Stomach (tissue), 19 donors: ENCODE measurements around the gene FUT2. TPM values are rescaled to one million over a fixed set of nuclear protein-coding genes. Genes with fewer than 3 reads are reported as not detected.

Source experiments
- DNase-seq, 2 donors: peaks; one replicate each; pipeline versions ENCODE4 v3.0.0 to v3.0.0-alpha.2; 2013 to 2019
- H3K27ac ChIP-seq, 5 donors: fragments of 200-600 bp in 4 of 5; sonication (generic) in 4 of 5; one replicate each; pipeline ENCODE4 v1.5.1; 2013 to 2019; ENCODE audit warnings: mild to moderate bottlenecking in 1 of 5, moderate library complexity in 1 of 5
- H3K27me3 ChIP-seq, 3 donors: fragments of 200-600 bp; sonication (generic); one replicate each; pipeline ENCODE4 v1.5.1; 2017 to 2019; ENCODE audit warnings: mixed run types in 1 of 3
- H3K36me3 ChIP-seq, 4 donors: fragments of 200-600 bp; sonication (generic); 1 replicate in 3 of 4; 2 replicates in 1 of 4; pipeline ENCODE4 v1.5.1; 2016 to 2019
- H3K4me1 ChIP-seq, 4 donors: fragments of 200-600 bp; sonication (generic); one replicate each; pipeline ENCODE4 v1.5.1; 2016 to 2019
- H3K4me3 ChIP-seq, 4 donors: fragments of 200-600 bp; sonication (generic) in 3 of 4; one replicate each; pipeline ENCODE4 v1.5.1; 2016 to 2019; ENCODE audit warnings: mild to moderate bottlenecking in 1 of 4
- H3K9me3 ChIP-seq, 4 donors: fragments of 200-600 bp; sonication (generic); one replicate each; pipeline ENCODE4 v1.5.1; 2016 to 2019
- EP300 ChIP-seq: sonication (generic); formaldehyde crosslinking; IDR thresholded peaks from one replicate; pipeline ENCODE4 v1.6.1; 2017; ENCODE audit warnings: antibody characterized with exemption
- POLR2A ChIP-seq, 4 donors: fragments of 450-650 bp; IDR thresholded peaks; one replicate each; pipeline ENCODE4 v1.6.1; 2016; ENCODE audit warnings: antibody characterized with exemption in 4 of 4, control low read depth in 2 of 4, mild to moderate bottlenecking in 1 of 4, moderate library complexity in 1 of 4
- POLR2AphosphoS5 ChIP-seq, 3 donors: sonication (generic); formaldehyde crosslinking; IDR thresholded peaks; one replicate each; pipeline ENCODE4 v1.6.1; 2016; ENCODE audit warnings: antibody characterized with exemption in 3 of 3
- WGBS, 5 donors: extraction: QIAGEN DNeasy Blood & Tissue Kit in 3 of 5; methylation state at CpG; one replicate each; pipeline versions ENCODE4 v1.1.5 to v1.1.7; 2013 to 2018; 5-methylcytosine and 5-hydroxymethylcytosine counted together
- intact Hi-C: fragments of 100-400 bp; cut with DNase I; formaldehyde crosslinking; loops from one replicate; pipeline ENCODE4 v1.15.1; 2023; ENCODE audit warnings: low total_unique reads
- long read RNA-seq, 10 donors: transcript quantifications; one replicate each; lab custom pipeline, GENCODE V29; 2026
- polyA plus RNA-seq, 3 donors: library from polyadenylated mRNA; stranded (reverse); fragments of 200-250 nt; gene quantifications; one replicate each; pipeline ENCODE4 v1.2.3, GENCODE V29; 2013
- total RNA-seq, 5 donors: library from RNA; depleted of rRNA; stranded (reverse); fragments of >200 nt; gene quantifications; one replicate each; pipeline versions ENCODE4 v1.1.0 to v1.2.3, GENCODE V29; 2014 to 2016
- TF ChIP-seq, protein P1 (sequence below), 7 experiments: fragments of 450-650 bp in 4 of 7; fragments of 200-600 bp in 3 of 7; sonication (generic) in 3 of 7; IDR thresholded peaks; one replicate each; pipeline ENCODE4 v1.5.1; 2016 to 2019; ENCODE audit warnings: antibody characterized with exemption in 7 of 7, control low read depth in 2 of 7, mild to moderate bottlenecking in 1 of 7
- donor health status: healthy with polysubstance abuse.
- donor health status: Bipolar disorder and iron deficiency.
- donor health status: healthy.

FUT2 gene
- total RNA-seq (10 to 100 TPM; 23.2 to 42.0 (median 33.2) TPM), polyA plus RNA-seq (10 to 100 TPM; 22.7 to 76.8 (median 25.8) TPM)
- long read RNA-seq, donor 1, partial matches to known transcripts = 0 of 2 reads
- long read RNA-seq, donor 1, other reads (novel, unspliced or antisense) = 0 of 2 reads
- long read RNA-seq, donor 2, partial matches to known transcripts = 0 of 3 reads
- long read RNA-seq, donor 2, other reads (novel, unspliced or antisense) = 0 of 3 reads
- long read RNA-seq, donor 3, partial matches to known transcripts = 0 of 4 reads
- long read RNA-seq, donor 3, other reads (novel, unspliced or antisense) = 0 of 4 reads
- long read RNA-seq, donor 4, partial matches to known transcripts = 0 of 1 reads
- long read RNA-seq, donor 4, other reads (novel, unspliced or antisense) = 0 of 1 reads
- long read RNA-seq, donor 5, partial matches to known transcripts = 0 of 1 reads
- long read RNA-seq, donor 5, other reads (novel, unspliced or antisense) = 0 of 1 reads
- long read RNA-seq, donor 6, transcript FUT2-204 (2 exons, 771 nt) = major isoform, 6 of 9 reads
- long read RNA-seq, donor 6, partial matches to known transcripts = 0 of 9 reads
- long read RNA-seq, donor 6, other reads (novel, unspliced or antisense) = 0 of 9 reads
- long read RNA-seq, donor 7, partial matches to known transcripts = 0 of 4 reads
- long read RNA-seq, donor 7, other reads (novel, unspliced or antisense) = 0 of 4 reads
- long read RNA-seq, donor 8, partial matches to known transcripts = 0 of 2 reads
- long read RNA-seq, donor 8, other reads (novel, unspliced or antisense) = 0 of 2 reads
- long read RNA-seq, donor 9, partial matches to known transcripts = 0 of 5 reads
- long read RNA-seq, donor 9, other reads (novel, unspliced or antisense) = 0 of 5 reads
- long read RNA-seq, donor 10, partial matches to known transcripts = 0 of 1 reads
- long read RNA-seq, donor 10, other reads (novel, unspliced or antisense) = 0 of 1 reads

DNA sequence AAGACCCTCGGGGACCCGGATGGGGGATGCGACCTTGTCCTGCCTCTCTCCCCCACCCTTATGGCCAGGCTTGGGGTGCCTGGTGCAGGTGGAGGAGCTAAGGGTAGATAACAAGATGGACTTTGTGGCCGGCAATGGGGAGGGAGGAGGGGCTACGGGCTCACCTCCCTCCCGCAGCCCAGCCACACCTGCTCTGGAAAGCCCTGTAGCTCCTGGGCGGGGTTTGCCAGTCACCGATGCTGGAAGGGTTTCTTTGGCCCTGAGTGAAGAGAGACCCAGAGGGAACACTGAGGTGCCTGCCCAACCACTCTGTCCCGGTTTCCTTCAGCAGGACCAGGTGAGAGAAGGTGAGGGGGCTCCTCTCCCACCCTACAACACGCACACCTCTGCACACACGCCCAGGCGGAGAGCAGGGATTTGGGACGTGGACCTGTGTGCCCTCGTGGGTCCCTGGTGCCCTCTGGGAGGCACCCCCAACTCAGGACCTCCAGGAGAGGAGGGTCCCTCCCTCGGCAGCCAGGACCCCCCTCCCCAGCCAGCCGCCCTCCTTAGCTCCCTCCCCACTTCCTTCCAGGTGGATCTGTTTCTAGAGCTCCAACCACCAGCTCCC, at the start of gene FUT2:
TSS of gene FUT2 (plus strand) at position 229 of the 610 bp plus-strand sequence. CDS start 6,986 bp downstream, outside the sequence.
- Histone ChIP-seq H3K27ac (peak within 1 kb of the TSS; percentile 86 to 94 (median 88)), H3K9me3 (no peaks in the 10 kb centered on the region), H3K4me3 (peak within 1 kb of the TSS; percentile 40 to 58 (median 47)), H3K4me1 (peaks cover 17 to 36% (median 26%) of the 10 kb centered on the region in 4 donors), H3K36me3 (peaks cover 0 to 5% (median 1%) of the 10 kb centered on the region in 4 donors), H3K27me3 (peaks cover 0 to 23% (median 8%) of the 10 kb centered on the region in 3 donors)
- peak; percentile 90 to 92 for DNase-seq
- whole genome bisulfite sequencing, 5 donors = 17 to 31% (median 22%) methylated on average over 13 to 16 of the region's 16 CpGs
- TF ChIP-seq POLR2A (IDR thresholded peaks at IDR 0.05) (peak in 2 of 4 donors; percentile 59 to 93), POLR2AphosphoS5 (IDR thresholded peaks at IDR 0.05) (peak in 2 of 3 donors; percentile 95), EP300 (no peak)
- TF ChIP-seq, protein P1, sequence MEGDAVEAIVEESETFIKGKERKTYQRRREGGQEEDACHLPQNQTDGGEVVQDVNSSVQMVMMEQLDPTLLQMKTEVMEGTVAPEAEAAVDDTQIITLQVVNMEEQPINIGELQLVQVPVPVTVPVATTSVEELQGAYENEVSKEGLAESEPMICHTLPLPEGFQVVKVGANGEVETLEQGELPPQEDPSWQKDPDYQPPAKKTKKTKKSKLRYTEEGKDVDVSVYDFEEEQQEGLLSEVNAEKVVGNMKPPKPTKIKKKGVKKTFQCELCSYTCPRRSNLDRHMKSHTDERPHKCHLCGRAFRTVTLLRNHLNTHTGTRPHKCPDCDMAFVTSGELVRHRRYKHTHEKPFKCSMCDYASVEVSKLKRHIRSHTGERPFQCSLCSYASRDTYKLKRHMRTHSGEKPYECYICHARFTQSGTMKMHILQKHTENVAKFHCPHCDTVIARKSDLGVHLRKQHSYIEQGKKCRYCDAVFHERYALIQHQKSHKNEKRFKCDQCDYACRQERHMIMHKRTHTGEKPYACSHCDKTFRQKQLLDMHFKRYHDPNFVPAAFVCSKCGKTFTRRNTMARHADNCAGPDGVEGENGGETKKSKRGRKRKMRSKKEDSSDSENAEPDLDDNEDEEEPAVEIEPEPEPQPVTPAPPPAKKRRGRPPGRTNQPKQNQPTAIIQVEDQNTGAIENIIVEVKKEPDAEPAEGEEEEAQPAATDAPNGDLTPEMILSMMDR (IDR thresholded peaks at IDR 0.05) = no peak
- intact Hi-C loops = no loop called here

DNA sequence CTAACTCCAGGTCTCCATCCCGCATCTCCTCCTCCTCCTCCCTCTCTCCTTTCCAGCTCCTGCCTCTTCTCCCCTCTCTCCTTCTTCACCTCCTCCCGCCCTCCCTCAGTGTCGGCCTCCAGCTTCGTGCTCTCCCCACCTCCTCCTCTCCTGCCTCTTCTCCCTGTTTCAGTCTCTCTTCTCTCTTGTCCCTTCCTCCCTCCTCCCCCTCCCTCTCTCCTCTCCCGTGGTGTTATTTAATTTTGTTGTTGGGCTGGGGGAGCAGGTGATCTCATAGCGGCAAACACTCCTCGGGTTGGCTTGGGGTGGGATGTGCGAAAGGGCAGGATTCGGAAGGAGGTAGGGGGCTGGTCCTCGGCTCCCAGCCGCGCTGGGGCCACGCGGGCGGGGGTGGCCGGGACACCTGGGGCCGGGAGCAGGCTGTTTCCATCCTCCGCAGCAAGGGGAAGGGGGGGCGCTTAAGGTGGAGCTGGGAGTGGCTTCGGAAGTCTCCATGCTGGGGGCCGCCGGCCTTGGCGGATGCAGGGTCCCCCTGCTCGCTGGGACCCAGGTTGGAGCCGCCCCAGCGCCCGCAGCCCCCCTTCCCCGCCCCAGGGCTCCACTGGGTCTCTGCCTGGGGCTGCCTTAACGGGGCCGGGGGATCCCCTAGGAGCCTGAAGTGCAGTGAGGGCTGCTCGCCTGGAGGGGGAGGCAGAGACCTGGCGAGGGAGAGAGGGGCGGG, 49.6 kb upstream of the FUT2 start, which contains the start of gene CA11:
TSS of gene CA11 (minus strand) at position 187 of the 721 bp plus-strand sequence. CDS start 555 bp downstream, outside the sequence.
- TF ChIP-seq, protein P1 (IDR thresholded peaks at IDR 0.05) = peak in 5 of 7 experiments; percentile 94 to 98 (median 96)
- TF ChIP-seq POLR2AphosphoS5 (IDR thresholded peaks at IDR 0.05) = no peak
- Histone ChIP-seq H3K27ac (peak within 1 kb of the TSS; percentile 79 to 95 (median 92)), H3K4me1 (peaks cover 14 to 33% (median 28%) of the 10 kb centered on the region in 4 donors), H3K4me3 (peak within 1 kb of the TSS; percentile 50 to 65 (median 57)), H3K27me3 (no peaks in the 10 kb centered on the region), H3K36me3 (no peaks in the 10 kb centered on the region), H3K9me3 (no peaks in the 10 kb centered on the region)
- intact Hi-C loops = loop anchor here (10.0 kb wide), 1 partner anchor 99 kb away; the partner anchor contains the start of genes IZUMO1 and RASIP1
- peak; percentile 91 to 97 for DNase-seq
- WGBS, 5 donors = 0 to 2% (median 1%) methylated on average over 25 to 33 of the region's 33 CpGs

DNA sequence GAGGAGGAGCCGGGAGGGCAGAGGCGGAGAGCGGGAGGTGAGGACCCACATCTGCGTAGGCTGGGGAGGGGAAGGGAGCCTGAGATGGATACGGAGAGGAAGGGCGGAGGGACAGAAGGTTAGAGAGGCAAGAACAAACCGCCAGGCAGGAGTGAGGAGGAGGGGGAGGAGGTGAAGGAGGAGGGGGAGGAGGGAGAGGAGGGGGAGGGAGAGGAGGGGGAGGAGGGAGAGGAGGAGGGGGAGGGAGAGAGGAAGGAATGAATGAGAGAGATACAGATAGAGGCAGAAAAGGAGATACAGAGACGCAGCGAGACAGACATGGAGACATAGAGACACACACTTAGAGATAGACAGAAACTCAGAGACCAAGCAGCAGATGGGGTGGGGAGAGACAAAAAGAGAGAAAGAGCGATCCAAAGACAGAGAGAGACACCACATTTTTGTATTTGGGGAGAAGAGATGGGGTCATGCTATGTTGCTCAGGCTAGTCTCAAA, 49.0 kb upstream of the FUT2 start:
- TF ChIP-seq POLR2AphosphoS5 (IDR thresholded peaks at IDR 0.05) (peak in 1 of 3 donors; percentile 18), POLR2A (IDR thresholded peaks at IDR 0.05) (no peak)
- DNase-seq = no peak
- Histone ChIP-seq H3K36me3 (no peaks in the 10 kb centered on the region), H3K4me3 (peak overlapping the region; percentile 50 to 65 (median 57)), H3K4me1 (peaks cover 14 to 29% (median 28%) of the 10 kb centered on the region in 4 donors), H3K27me3 (no peaks in the 10 kb centered on the region), H3K27ac (peak overlapping the region; percentile 79 to 95 (median 92)), H3K9me3 (no peaks in the 10 kb centered on the region)
- WGBS, 5 donors = 9 to 31% (median 11%) methylated on average over 3 to 10 of the region's 10 CpGs
- intact Hi-C loops = loop anchor here (10.0 kb wide), 1 partner anchor 98 kb away; the partner anchor contains the start of genes IZUMO1 and RASIP1

DNA sequence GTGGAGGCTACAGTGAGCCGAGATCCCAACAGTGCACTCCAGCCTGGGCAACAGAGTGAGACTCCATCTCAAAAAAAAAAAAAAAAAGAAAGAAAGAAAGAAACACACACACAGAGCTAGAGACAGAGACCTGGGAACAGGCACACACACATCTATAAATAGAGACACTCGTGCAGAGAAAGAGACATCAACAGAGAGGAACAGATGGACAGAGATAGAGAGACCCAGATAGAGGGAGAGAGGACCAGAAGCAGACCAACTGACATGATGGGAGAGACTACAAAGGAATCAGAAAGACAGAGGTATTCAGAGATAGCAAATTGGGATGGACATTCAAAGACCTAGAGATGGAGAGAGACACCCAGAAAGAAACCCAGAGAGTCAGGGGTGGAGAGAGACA, 47.6 kb upstream of the FUT2 start:
- Histone ChIP-seq H3K36me3 (no peaks in the 10 kb centered on the region), H3K9me3 (no peaks in the 10 kb centered on the region), H3K4me1 (peaks cover 14 to 32% (median 28%) of the 10 kb centered on the region in 4 donors), H3K27ac (no peak overlapping the region), H3K4me3 (no peak overlapping the region), H3K27me3 (no peaks in the 10 kb centered on the region)
- DNase-seq = no peak
- WGBS, 5 donors = 63 to 93% (median 75%) methylated on average over 2 of the region's 2 CpGs
- TF ChIP-seq EP300 (no peak), POLR2A (IDR thresholded peaks at IDR 0.05) (no peak), POLR2AphosphoS5 (IDR thresholded peaks at IDR 0.05) (no peak)
- TF ChIP-seq, protein P1 (IDR thresholded peaks at IDR 0.05) = no peak
- intact Hi-C loops = loop anchor here (10.0 kb wide), 1 partner anchor 97 kb away; the partner anchor contains the start of genes IZUMO1 and RASIP1
